Measurements from ENCODE around the gene EED.
"Not testable (repeated sequence)": the region's sequence is repeated elsewhere in the genome, so short reads cannot be mapped to it uniquely, and the experiment has no call there.

Gene EED

DNA sequence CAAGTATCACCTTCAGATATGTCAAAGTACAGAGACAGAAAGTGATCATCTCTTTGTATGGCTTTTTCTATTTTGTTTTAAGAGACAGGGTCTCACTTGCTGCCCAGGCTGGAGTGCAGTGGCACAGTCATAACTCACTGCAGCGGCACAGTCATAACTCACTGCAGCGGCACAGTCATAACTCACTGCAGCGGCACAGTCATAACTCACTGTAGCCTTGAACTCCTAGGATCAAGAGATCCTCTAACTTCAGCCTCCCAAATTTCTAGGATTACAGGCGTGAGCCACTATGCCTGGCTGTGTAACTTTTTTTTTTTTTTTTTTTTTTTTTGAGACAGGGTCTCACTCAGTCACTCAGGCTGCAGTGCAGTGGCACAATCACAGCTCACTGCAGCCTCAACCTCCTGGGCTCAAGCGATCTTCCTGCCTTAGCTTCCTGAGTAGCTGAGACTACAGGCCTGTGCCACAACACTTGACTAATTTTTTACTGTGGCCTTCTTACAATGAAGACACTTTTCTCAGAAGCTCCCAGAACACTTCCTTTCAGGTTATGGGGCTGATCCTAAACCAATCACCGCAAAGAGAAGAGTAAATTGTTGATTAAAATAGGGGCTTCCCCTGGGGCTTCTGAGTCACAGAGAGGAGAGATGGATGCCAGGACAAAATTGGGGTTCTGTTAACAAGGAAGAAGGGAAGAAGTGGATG is 48.5 kb downstream of the EED start:
- DNase-seq, result no peak

- DNase-seq, result no peak
Measured at GRCh38 chr11:86294026-86294425, 49.5 kb downstream of the EED start.

DNA sequence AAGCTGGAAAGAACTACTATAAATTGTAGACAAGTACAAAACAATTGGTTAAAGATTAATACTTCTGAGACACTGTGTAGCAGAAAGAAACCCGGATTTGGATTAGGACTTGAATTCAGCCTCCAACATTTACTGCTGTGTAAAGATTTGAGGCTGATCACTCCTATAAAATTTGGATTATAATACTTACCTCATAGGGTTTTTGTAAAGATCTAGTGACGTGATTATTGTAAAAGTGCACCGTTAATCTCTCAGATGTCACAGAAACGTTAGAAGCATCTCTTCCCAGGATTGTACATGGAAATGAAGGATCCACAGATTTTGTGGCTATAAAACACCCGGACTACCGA is 57.2 kb downstream of the EED start:
- no peak for DNase-seq

DNA sequence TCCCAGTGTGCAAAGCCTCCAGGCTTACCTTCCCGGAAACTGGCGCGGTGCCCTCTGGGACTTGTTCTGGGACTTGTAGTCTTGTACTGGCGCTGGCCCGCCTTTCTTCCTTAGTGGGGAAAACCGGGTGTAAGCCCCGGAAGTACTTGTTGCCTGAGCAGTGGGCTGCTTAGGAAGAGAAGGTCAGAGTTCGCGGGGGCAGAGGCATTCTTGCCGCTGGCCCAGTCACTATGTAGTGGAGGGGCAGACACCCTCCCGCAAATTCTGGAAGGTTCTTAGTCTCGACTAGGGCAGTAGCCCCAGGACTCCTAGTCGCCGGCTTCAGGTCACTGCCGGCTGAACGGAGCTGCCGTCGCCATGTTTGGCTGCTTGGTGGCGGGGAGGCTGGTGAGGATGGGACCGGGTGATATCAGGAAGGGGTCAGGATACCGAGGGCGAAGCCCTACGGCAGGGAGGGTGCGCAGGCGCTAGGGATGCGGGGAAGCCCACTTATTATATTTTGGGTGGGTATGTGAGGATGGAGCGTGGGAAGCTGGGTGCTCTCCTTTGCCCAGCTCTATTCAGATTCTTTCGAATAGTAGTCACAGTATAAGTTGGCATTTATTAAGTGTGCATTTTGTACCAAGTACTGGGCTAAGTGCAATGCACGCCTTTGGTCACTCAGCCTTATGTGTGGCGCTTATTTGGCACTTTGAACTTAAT is 57.7 kb downstream of the EED start, which contains the start of gene HIKESHI:
Gene HIKESHI (plus strand): TSS at position 149 of the 702 bp plus-strand sequence. CDS start 209 bp downstream, at position 358.
- peak; percentile 95 to 97 (median 96) for DNase-seq

- DNase-seq, result no peak
Measured at GRCh38 chr11:86303257-86303656, 58.7 kb downstream of the EED start.

GRCh38 chr11:86308710-86309109 is 64.2 kb downstream of the EED start:
- DNase-seq, result not testable (repeated sequence)

DNA sequence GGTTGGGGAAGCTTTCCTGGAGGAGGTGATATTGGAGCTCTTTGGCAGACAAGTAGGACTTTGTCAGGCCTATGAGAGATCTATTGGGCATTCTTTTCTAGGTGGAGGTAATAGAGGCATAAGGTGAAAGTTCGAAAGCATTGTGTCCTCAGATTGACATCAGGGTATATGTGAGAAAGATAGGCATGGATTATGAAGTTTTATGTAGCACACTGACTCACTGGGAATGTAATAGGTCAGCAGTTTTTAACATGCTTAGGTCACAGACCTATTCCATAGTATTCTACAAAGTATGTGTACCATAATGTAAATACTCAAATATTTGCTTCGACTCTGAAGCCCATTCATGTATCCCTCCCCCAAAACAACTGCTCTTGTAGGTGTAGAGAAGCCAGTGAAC is 69.2 kb downstream of the EED start:
- DNase-seq, result no peak

GRCh38 chr11:86314636-86315035 is 70.1 kb downstream of the EED start:
- DNase-seq, result no peak

Measured in suppressor macrophage treated with lipopolysaccharide for 1 hour (primary cell).